ENCODE measurements around the gene WLS. TPM values are rescaled to one million over a fixed set of nuclear protein-coding genes. Genes with fewer than 3 reads are reported as not detected.

The WLS gene
- total and polyA plus RNA-seq, 2 donors (not counting 1 experiment from before 2014, with no cell fraction given), result 0.49 TPM; not detected in 1

DNA sequence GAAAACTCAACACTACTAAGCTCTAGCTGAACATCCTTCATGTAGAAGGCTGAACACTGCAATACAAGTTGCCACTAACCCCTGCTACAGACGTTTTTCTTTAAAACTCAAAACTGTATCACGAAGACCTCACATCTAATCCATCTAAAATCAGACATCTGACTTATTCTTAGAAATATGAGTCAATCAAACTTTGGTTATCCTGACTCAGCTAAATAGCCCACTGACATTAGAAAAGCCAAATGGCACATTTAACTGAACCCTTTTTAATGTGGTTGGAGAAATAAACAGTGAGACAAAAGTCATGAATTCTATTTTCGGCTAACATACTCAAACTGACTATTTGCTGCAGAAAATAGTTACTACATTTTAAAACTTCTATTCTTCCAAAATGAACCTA is 35.6 kb downstream of the WLS start:
- Histone ChIP-seq H3K27me3 (replicated peaks in 1 of 4; ENCODE audit: control extremely low read depth in 1 of 4, control insufficient read depth in 3 of 4, insufficient read depth in 4 of 4, low read length in 3 of 4) (no peaks in the 10 kb centered on the region), H3K79me2 (ENCODE audit: control insufficient read depth, insufficient read depth, low read length) (no peaks in the 10 kb centered on the region), H3K27ac (ENCODE audit: low read length in 2 of 2) (no peak overlapping the region), H3K9ac (ENCODE audit: low read length) (no peak overlapping the region), H3K4me3 (ENCODE audit: control extremely low read depth in 1 of 5, extremely low read depth in 1 of 5, insufficient read depth in 1 of 5, low read depth in 2 of 5, low read length in 4 of 5) (no peak overlapping the region), H2AFZ (ENCODE audit: insufficient read depth, low read depth, low read length, poor library complexity, severe bottlenecking) (no peak overlapping the region), H4K20me1 (ENCODE audit: control insufficient read depth, insufficient read depth, low read length, poor library complexity, severe bottlenecking) (no peaks in the 10 kb centered on the region), H3K4me1 (ENCODE audit: control insufficient read depth in 2 of 2, insufficient read depth in 2 of 2, low read length in 2 of 2) (no peaks in the 10 kb centered on the region), H3K36me3 (replicated peaks in 1 of 2; ENCODE audit: control extremely low read depth in 1 of 2, control insufficient read depth in 1 of 2, extremely low read depth in 1 of 2, insufficient read depth in 2 of 2, low read length in 1 of 2) (no peaks in the 10 kb centered on the region), H3K9me3 (ENCODE audit: control extremely low read depth in 1 of 3, control insufficient read depth in 2 of 3, insufficient read depth in 1 of 3, low read length in 2 of 3) (no peaks in the 10 kb centered on the region), H3K4me2 (replicated peaks; ENCODE audit: low read depth, low read length, poor library complexity, severe bottlenecking) (no peak overlapping the region)
- H3K9me3 Mint-ChIP-seq (ENCODE audit: insufficient read depth), result no peaks in the 10 kb centered on the region
- CTCF ChIA-PET, result no interaction called here
- intact Hi-C loops (cut with micrococcal nuclease), result no loop called here
- H3K27me3 Mint-ChIP-seq, result no peaks in the 10 kb centered on the region
- no peak overlapping the region for H3K4me3 Mint-ChIP-seq
- DNase-seq (no peak), ATAC-seq (ENCODE audit: low read depth) (no peak)
- H3K27ac Mint-ChIP-seq, result no peak overlapping the region
- POLR2A ChIA-PET, result no interaction called here
- WGBS (ENCODE audit: insufficient coverage), result 95% methylated on average over 3 of the region's 3 CpGs
- no peaks in the 10 kb centered on the region for H3K4me1 Mint-ChIP-seq
- TF ChIP-seq, protein P1, sequence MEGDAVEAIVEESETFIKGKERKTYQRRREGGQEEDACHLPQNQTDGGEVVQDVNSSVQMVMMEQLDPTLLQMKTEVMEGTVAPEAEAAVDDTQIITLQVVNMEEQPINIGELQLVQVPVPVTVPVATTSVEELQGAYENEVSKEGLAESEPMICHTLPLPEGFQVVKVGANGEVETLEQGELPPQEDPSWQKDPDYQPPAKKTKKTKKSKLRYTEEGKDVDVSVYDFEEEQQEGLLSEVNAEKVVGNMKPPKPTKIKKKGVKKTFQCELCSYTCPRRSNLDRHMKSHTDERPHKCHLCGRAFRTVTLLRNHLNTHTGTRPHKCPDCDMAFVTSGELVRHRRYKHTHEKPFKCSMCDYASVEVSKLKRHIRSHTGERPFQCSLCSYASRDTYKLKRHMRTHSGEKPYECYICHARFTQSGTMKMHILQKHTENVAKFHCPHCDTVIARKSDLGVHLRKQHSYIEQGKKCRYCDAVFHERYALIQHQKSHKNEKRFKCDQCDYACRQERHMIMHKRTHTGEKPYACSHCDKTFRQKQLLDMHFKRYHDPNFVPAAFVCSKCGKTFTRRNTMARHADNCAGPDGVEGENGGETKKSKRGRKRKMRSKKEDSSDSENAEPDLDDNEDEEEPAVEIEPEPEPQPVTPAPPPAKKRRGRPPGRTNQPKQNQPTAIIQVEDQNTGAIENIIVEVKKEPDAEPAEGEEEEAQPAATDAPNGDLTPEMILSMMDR (IDR thresholded peaks at IDR 0.05), result no peak
- TF ChIP-seq EZH2 (IDR thresholded peaks at IDR 0.05; ENCODE audit: borderline replicate concordance, insufficient read depth, low read depth, low read length, poor library complexity, severe bottlenecking), result no peak

DNA sequence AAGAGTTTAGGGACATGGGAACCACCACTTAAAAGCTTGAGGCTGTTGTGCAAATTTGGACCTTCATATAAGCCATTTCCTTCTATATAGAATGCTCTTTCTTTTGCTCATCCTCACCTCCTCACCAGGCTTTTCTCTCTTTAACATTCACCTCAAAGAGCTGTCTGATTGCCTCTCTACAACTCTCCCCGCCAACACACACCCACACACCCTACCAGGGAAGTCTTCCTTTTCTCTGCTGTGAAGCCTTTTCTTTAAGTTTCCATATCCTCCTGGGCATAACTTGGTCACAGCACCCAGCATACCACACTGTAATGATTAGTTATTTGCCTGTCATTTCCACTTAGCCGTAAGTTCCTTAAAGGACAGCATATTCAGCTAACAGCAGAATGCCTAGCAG is 40.6 kb downstream of the WLS start:
- WGBS (ENCODE audit: insufficient coverage), result 63% methylated on average over 1 of the region's 2 CpGs
- H3K27me3 Mint-ChIP-seq, result peaks cover 21% of the 10 kb centered on the region

More for the DNA sequence above, 40.6 kb downstream of the WLS start:
- intact Hi-C loops (cut with micrococcal nuclease), result no loop called here
- ATAC-seq (ENCODE audit: low read depth), result no peak
- Histone ChIP-seq H4K20me1 (ENCODE audit: control insufficient read depth, insufficient read depth, low read length, poor library complexity, severe bottlenecking) (no peaks in the 10 kb centered on the region), H3K4me3 (ENCODE audit: control extremely low read depth in 1 of 5, extremely low read depth in 1 of 5, insufficient read depth in 1 of 5, low read depth in 2 of 5, low read length in 4 of 5) (no peak overlapping the region), H3K9me3 (ENCODE audit: control extremely low read depth in 1 of 3, control insufficient read depth in 2 of 3, insufficient read depth in 1 of 3, low read length in 2 of 3) (peaks cover 0 to 5% (median 0%) of the 10 kb centered on the region in 3 donors), H3K27ac (ENCODE audit: low read length in 2 of 2) (no peak overlapping the region), H3K4me1 (ENCODE audit: control insufficient read depth in 2 of 2, insufficient read depth in 2 of 2, low read length in 2 of 2) (no peaks in the 10 kb centered on the region), H3K79me2 (ENCODE audit: control insufficient read depth, insufficient read depth, low read length) (no peaks in the 10 kb centered on the region), H3K27me3 (replicated peaks in 1 of 4; ENCODE audit: control extremely low read depth in 1 of 4, control insufficient read depth in 3 of 4, insufficient read depth in 4 of 4, low read length in 3 of 4) (no peaks in the 10 kb centered on the region), H3K4me2 (replicated peaks; ENCODE audit: low read depth, low read length, poor library complexity, severe bottlenecking) (no peak overlapping the region), H2AFZ (ENCODE audit: insufficient read depth, low read depth, low read length, poor library complexity, severe bottlenecking) (no peak overlapping the region), H3K36me3 (replicated peaks in 1 of 2; ENCODE audit: control extremely low read depth in 1 of 2, control insufficient read depth in 1 of 2, extremely low read depth in 1 of 2, insufficient read depth in 2 of 2, low read length in 1 of 2) (no peaks in the 10 kb centered on the region), H3K9ac (ENCODE audit: low read length) (no peak overlapping the region)
- ChIA-PET CTCF (interaction anchor here (0.9 kb wide), 1 partner anchor 72 kb away, joined by 3 read pairs; no protein-coding TSS in a partner anchor), POLR2A (no interaction called here)
- H3K27ac Mint-ChIP-seq, result no peak overlapping the region
- H3K4me3 Mint-ChIP-seq, result no peak overlapping the region
- no peaks in the 10 kb centered on the region for H3K9me3 Mint-ChIP-seq (ENCODE audit: insufficient read depth)
- H3K4me1 Mint-ChIP-seq, result no peaks in the 10 kb centered on the region
- no peak for DNase-seq
- TF ChIP-seq, protein P1 (IDR thresholded peaks at IDR 0.05), result no peak
- no peak for TF ChIP-seq EZH2 (IDR thresholded peaks at IDR 0.05; ENCODE audit: borderline replicate concordance, insufficient read depth, low read depth, low read length, poor library complexity, severe bottlenecking)

Data from B cell (primary cell).